ENCODE measurements around the gene DPP10.
"Not testable (repeated sequence)": the region's sequence is repeated elsewhere in the genome, so short reads cannot be mapped to it uniquely, and the experiment has no call there.

The DPP10 gene

DNA sequence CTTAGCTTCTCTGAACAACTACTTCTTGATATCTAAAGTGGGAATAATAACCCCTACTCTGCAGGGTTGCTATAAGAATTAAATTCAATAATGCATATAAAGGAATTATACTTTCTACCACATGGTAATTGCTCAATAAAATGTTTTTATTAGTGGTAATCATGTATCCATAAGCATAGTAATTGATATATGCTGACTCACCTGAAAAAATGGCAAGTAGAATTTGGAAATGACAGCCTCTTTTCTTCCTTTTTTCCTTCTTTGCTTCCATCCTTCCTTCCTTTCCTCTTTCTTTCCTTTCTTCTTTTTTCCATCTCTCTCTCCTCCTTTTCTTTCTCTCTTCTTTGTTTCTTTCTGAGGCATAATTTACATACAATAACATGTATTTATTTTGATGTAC lies 65.3 kb downstream of the DPP10 start:
- DNase-seq (ENCODE audit: low read depth in 4 of 4, low spot score in 1 of 4), result no peak

DNA sequence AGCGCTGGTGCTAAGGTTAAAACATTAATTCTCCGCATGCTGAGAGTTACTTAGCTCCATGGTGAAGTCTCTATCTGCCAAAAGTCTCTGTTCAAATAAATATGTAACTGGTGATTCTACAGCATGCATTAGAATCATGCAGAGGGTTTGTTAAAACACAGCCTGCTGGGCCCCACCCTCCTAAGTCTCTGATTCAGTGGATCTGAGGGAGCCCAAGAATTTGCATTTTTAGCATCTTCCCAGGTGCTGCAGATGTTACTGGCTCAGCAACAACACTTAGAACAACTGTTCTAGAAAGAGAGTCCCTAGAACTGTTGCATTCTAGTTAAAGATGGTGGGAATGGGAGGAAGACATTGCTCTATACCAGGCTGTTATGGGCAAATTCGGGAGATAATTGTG lies 73.4 kb downstream of the DPP10 start:
- no peak for DNase-seq (ENCODE audit: low read depth in 4 of 4, low spot score in 1 of 4)

GRCh38 chr2:114517580-114517979 lies 75.1 kb downstream of the DPP10 start:
- no peak for DNase-seq (ENCODE audit: low read depth in 4 of 4, low spot score in 1 of 4)

DNA sequence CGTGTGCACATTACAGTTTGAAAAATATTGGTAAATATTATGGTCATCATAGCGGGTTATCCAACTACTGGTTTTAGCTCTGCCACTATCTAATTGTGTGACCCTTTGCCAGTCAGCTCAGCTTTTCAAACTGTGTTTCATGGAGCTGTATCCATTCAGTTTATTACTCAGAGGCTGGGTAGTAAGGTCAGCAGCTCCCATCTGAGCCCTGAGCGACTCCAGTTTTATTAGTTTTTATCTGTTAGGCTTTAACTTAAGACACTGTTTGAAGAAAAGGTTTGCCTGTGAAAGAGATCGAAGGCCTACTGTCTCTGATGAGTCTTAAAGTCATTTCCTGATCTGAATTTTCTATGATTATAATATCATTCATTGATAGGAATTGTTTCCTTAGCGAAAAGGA lies 76.3 kb downstream of the DPP10 start:
- no peak for DNase-seq (ENCODE audit: low read depth in 4 of 4, low spot score in 1 of 4)

DNA sequence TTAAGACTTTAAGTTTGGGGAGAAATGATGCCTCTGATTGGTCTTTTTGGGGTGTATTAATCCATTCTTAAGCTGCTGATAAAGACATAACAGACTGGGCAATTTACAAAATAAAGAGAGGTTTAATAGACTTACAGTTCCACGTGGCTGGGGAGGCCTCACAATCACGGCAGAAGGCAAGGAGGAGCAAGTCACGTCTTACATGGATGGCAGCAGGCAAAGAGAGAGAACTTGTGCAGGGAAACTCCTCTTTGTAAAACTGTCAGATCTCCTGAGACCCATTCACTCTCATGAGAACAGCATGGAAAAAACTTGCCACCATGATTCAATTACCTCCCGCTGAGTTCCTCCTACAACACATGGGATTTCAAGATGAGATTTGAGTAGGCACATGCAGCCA lies 80.2 kb downstream of the DPP10 start:
- DNase-seq (ENCODE audit: low read depth in 4 of 4, low spot score in 1 of 4), result not testable (repeated sequence)

DNA sequence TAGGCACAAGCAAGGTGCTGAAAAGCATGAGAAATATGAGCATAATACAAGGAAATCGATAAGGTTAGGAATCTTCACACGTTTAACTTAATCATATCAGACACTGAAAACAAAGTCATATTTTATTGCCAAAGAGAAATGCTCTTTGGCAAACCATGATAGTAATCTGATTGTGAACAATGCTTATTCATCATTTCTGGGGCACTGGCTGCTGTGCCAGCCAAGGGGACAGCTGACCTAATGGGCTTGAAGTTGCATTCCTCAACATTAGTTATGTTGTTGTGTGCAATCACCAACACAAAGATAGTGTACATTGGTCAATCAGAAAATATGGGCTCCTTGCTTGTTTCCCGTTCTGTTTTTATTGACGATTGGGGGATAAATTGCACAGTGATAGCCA lies 83.5 kb downstream of the DPP10 start:
- no peak for DNase-seq (ENCODE audit: low read depth in 4 of 4, low spot score in 1 of 4)

DNA sequence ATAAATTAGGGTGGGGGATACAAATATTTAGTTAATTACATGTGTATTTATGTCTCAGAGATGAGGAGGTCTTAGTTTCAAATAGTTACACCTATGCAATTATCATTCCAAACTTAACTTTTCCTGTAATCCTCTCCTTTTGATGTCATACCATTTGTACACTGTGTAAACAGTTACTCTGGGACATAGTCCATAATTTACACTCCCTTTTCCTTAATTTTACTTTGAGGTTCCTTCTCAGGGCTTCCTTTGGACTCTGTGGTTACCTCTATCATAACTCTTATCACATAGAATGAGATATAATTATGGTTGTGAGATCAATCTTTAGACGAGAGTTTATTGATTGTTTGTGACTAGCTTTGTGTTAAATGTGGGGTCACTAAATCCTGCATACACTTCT lies 84.4 kb downstream of the DPP10 start:
- DNase-seq (ENCODE audit: low read depth in 4 of 4, low spot score in 1 of 4), result no peak

DNA sequence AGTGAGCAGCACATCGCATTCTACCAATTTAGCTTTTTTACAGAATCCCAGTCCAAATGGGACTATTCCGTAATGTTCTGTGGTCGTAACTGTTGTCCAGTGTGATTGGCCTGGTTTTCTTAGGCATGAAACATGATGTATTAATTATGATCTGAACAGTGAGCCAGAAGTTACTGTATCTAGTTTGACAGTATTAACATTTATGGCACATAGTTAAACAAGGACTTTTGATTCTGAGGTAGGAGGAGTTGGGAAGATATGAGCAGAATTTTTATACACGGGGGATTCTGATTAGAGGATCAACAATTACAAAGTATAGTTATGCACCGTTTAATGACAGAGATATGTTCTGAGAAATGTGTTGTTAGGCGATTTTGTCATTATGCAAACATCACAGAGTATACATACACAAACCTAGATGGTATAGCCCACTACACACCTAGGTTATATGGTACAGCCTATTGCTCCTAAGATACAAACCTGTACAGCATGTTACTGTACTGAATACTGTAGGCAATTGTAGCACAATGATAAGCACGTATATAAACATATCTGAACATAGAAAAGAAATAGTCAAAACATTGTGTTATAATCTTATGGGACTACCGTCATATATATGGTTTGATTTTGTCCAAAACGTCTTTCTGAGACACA lies 85.0 kb downstream of the DPP10 start:
- no peak for DNase-seq (ENCODE audit: low read depth in 4 of 4, low spot score in 1 of 4)

GRCh38 chr2:114534116-114535084 lies 92.0 kb downstream of the DPP10 start:
- DNase-seq (ENCODE audit: low read depth in 4 of 4, low spot score in 1 of 4), result no peak

DNA sequence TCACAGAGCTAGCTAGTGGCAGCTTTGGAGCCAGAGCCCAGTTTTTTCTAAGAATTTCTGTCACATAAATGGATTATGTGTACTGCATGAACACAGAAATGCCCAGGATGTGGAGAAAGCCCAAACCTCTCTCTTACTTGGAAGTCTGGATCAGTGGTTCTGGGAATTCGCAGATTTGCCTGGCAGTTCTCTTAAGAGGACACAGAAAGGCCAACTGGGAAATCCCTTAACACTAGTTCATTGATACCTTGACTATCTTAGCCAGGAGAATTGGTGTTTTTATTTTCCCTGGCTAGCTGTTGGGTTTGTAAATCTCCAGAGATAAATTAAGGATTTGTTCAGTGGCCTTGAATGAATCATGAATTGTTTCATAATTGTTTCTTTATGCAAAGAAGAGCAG lies 95.3 kb downstream of the DPP10 start:
- no peak for DNase-seq (ENCODE audit: low read depth in 4 of 4, low spot score in 1 of 4)

DNA sequence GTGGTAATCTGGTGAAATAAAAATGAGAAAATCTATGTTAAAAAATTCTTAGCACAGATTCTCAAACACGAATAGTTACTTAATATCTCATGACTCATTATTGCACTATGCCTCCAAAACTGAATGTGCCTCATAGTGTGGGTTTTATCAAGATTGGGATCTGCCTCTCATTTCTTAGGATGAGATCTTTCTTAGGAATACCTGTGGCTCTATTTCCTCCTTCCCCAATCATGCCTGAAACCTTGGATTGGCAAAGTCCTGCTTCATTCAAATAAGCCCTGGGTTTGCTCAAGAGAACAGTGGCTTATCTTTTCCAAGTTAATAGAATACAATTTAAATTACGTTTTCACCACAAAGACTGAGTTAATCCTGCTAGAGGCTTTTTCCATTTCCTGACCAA lies 100.3 kb downstream of the DPP10 start:
- DNase-seq (ENCODE audit: low read depth in 4 of 4, low spot score in 1 of 4), result no peak

- no peak for DNase-seq (ENCODE audit: low read depth in 4 of 4, low spot score in 1 of 4)
These were observed 100.9 kb downstream of the DPP10 start for GRCh38 chr2:114543236-114543766.

DNA sequence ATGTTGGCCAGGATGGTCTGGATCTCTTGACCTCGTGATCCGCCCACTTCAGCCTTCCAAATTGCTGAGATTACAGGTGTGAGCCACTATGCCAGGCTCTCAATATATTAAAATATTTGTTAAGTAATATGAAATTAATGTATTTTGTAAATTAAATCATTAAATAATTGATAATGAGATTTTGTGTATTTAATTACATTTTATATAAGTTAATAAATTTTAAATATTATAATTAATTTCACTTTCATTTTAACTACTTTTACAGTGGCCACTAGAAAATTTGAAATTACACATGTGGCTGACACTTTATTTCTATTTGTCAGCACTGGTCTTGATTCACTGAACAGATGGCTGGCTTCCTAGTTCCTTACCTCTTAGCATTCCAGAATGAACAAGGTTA lies 102.6 kb downstream of the DPP10 start:
- DNase-seq (ENCODE audit: low read depth in 4 of 4, low spot score in 1 of 4), result no peak

- no peak for DNase-seq (ENCODE audit: low read depth in 4 of 4, low spot score in 1 of 4)
These were observed 104.1 kb downstream of the DPP10 start for GRCh38 chr2:114546531-114546930.

- no peak for DNase-seq (ENCODE audit: low read depth in 4 of 4, low spot score in 1 of 4)
These were observed 105.7 kb downstream of the DPP10 start for GRCh38 chr2:114548151-114548550.

DNA sequence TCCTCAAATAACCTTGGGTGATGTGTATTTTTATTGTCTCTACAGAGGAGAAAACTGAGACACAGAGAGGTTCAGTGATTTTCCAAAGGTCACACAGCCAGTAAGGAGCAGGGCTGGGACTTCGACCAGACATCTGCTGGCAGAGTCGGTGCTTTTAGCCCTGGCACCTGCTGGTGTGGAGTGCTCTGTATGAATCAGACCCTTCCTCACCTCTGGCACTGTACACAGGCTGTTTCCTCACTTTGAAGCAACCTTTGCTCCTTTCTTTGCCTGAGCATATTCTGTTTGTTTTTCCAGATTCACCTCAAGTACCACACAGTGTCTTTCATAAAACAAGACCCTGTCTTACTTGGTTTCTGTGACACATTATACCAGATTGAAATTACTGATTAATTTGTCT lies 107.9 kb downstream of the DPP10 start:
- DNase-seq (ENCODE audit: low read depth in 4 of 4, low spot score in 1 of 4), result no peak

- DNase-seq (ENCODE audit: low read depth in 4 of 4, low spot score in 1 of 4), result no peak
These were observed 108.7 kb downstream of the DPP10 start for GRCh38 chr2:114550895-114551793.

DNA sequence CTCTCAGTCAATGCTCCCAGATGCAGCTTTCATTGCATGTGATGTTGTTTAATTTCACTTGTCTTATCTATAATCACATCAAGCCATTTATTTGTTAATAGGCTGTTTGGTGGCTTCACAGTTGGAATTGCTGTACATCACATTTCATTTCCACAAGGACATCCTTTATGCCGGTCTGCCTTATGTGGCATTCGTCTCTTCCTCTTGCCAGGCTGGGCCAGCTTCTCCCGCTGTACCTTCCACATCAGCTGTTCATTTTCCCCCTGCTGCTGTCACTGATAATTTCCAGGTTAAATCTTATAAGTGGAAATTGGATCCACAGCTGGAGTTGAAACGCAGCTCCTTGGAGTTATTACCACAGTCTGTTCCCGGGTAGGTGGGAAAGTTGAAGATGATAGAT lies 110.6 kb downstream of the DPP10 start:
- no peak for DNase-seq (ENCODE audit: low read depth in 4 of 4, low spot score in 1 of 4)

DNA sequence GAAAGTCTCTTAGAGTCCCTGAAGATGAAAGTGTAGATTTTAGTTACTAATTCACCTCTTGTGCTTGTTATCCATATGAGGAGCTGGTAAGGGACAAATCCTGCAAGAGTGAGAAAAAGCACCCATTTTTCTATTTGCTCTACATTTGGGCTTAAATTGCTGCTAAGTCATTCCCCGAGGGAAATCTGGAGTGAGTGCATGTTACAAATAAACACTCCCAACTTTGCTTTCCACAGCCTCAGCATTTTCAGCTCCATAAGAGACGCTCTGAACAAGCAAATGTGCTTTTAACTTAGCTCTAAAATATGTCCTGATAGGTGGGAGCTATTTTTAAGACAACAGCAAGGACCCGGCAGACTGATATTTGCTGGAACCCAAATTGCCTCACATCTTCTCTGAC lies 126.7 kb downstream of the DPP10 start:
- no peak for DNase-seq (ENCODE audit: low read depth in 4 of 4, low spot score in 1 of 4)

GRCh38 chr2:114577657-114578056 lies 135.2 kb downstream of the DPP10 start:
- no peak for DNase-seq (ENCODE audit: low read depth in 4 of 4, low spot score in 1 of 4)

DNA sequence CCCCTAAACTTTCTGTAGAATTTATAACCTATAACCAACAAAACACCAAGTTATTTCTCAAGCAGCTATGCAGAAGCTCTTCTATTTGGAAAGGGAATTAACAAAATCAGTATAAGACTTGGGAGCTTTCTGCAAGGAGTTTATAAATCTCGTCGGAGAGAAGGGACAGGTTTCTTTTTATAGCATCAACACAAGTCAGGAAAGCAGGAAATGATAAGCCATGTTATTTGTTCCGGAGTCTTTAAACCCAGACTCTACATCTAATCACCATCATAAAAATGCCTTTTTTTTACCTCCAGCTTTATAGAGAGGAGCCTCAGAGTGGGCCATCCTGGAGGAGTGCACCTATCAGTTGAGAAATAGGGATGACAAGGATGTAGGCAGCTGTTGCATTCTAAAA lies 137.1 kb downstream of the DPP10 start:
- no peak for DNase-seq (ENCODE audit: low read depth in 4 of 4, low spot score in 1 of 4)

Measured in stimulated activated CD4-positive, alpha-beta T cell treated with anti-CD3 and anti-CD28 coated beads, Interleukin-1b, Interleukin-23, amount 100 ng/mL, for 24 hours (primary cell).